WI38 (cell line): ENCODE measurements around the gene RPL36AL.

Source experiments
- H3K4me3 ChIP-seq: 2 replicates; pipeline ENCODE4 v1.5.1; 2011; ENCODE audit warnings: low read depth, mild to moderate bottlenecking, control low read depth, low read length
- CTCF ChIP-seq: IDR thresholded peaks from 2 replicates; pipeline ENCODE4 v1.5.1; 2012; ENCODE audit warnings: low read depth, mild to moderate bottlenecking, control low read depth, low read length

RPL36AL gene

GRCh38 chr14:49640540-49641417 lies 20.4 kb upstream of the RPL36AL start:
- no peak overlapping the region for H3K4me3 ChIP-seq
- TF ChIP-seq CTCF, result no peak

GRCh38 chr14:49637534-49638078 lies 17.2 kb upstream of the RPL36AL start:
- TF ChIP-seq CTCF, result no peak
- no peak overlapping the region for H3K4me3 ChIP-seq

- no peak overlapping the region for H3K4me3 ChIP-seq
These were observed 16.4 kb upstream of the RPL36AL start for GRCh38 chr14:49636866-49637265.

GRCh38 chr14:49634547-49635334 lies 14.3 kb upstream of the RPL36AL start, which contains the start of gene DNAAF2:
Gene DNAAF2 (minus strand): TSS chr14:49635244. CDS start chr14:49635149, 95 bp downstream.
- H3K4me3 ChIP-seq, result peak within 1 kb of the TSS; percentile 94
- no peak for TF ChIP-seq CTCF

More at GRCh38 chr14:49636866-49637265, 16.4 kb upstream of the RPL36AL start:
- no peak for TF ChIP-seq CTCF

GRCh38 chr14:49633640-49634546 lies 13.5 kb upstream of the RPL36AL start:
- H3K4me3 ChIP-seq, result peak overlapping the region; percentile 94
- peak; percentile 70 for TF ChIP-seq CTCF

- no peak overlapping the region for H3K4me3 ChIP-seq
- no peak for TF ChIP-seq CTCF
These were observed 3.8 kb upstream of the RPL36AL start for GRCh38 chr14:49623941-49624839.
